ENCODE measurements around the gene ZNF157.

The ZNF157 gene

DNA sequence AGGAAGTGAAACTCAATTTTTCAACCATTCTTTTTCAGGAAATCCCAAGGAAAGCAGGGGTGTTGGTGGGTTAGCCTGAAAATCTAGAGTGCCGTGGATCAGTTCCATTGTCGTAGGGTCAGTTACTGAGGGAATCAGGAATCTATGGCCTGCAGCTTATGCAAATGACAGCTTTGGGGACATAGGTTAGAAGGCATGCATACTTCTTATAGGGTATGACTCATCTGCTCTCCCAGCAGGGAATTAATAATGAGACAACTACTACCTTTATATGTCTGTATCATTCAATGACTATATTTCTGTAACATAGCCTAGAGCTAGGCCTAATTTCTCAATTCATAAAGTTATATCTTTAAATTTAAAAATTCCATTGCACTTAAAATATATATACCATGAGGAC is 76.1 kb downstream of the ZNF157 start:
- DNase-seq: no peak

DNA sequence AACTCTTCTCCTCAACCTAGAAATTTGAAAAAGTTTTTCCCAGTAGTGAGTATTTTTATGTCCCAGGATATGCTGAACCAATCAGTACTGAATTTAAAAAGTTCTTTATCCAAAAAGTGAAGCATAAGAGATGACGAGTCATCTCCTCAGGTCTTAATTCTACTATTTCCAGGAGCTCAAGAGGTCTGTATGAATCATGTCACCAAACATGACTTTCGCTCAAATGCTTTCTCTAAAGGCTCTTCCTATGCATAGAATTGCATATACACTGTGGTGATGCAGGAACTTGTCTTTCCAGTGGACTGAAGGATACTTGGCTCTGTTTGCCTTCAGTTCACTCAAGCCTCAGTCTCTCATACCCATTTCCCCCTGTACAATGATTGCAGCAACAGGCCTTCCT is 76.6 kb downstream of the ZNF157 start:
- no peak for DNase-seq

DNA sequence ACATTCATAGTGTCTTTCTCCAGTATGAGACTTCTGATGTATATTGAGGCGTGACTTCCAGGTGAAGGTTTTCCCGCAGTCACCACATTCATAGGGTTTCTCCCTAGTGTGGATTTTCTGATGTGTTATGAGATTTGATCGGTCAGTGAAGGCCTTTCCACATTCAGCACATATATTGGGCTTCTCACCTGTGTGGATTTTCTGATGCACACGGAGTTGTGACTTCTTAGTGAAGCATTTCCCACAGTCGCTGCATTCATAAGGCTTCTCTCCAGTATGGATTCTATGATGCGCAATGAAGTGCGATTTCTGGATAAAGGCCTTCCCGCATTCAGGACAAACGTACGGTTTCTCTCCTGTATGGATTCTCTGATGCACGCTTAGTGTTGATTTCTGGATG is 77.2 kb downstream of the ZNF157 start:
- DNase-seq: no peak

DNA sequence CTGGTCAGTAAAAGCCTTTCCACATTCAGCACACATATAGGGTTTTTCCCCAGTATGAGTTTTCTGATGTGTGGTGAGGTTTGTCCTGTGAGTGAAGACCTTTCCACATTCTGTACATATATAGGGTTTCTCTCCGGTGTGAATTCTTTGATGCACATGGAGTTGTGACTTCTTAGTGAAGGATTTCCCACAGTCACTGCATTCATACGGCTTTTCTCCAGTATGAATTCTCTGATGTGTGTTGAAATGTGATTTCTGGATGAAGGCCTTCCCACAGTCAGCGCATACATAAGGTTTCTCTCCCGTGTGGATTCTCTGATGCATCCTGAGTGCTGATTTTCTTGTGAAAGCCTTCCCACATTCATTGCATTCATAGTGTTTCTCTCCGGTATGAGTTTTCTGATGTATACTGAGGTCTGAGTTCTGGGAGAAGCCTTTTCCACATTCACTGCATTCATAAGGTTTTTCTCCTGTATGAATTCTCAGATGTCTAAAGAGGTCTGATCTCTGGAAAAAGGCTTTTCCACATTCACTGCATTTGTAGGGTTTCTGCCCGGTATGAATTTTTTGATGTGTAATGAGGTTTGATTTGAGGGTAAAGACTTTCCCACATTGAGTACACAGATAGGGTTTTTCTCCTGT is 77.9 kb downstream of the ZNF157 start:
- no peak for DNase-seq

DNA sequence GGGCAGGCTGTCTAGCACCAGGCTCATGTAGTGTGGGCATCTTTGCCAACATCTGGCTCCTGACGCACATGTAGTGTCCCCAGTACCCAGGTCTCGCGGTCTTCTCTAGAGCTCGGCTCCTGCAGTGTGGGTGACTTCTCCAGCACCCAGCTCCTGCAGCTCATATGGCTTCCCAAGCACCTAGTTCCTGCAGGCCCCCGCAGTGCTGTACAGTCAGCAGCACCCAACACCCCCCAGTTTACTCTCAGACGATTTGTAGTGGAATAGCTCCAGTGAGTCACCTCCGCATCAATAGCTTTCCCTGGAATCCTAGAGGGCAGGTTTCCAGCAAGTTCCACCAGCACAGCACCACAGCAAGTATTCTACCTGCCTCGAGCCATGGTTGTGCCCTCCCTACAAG is 81.7 kb downstream of the ZNF157 start:
- DNase-seq: peak in 10 of 58 donors; percentile 0 to 3 (median 1)

DNA sequence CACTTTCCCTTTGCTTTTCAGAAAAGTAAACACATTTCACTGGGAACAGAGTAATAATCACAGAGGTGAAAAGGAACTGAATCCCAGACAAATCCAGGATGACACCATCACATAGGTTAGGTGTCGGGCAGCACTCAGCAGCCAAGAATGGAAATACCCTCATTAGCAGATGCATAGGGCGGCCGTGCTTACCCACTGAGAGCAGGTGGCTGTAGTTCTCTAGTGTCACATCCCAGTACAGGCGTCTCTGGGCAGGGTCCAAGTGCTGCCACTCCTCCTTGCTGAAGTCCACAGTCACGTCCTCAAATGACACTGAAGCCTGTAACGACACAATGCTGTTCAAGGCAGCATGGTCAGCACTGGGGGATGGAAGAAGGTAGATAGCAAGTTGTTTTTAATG is 85.7 kb downstream of the ZNF157 start:
- DNase-seq: no peak

DNA sequence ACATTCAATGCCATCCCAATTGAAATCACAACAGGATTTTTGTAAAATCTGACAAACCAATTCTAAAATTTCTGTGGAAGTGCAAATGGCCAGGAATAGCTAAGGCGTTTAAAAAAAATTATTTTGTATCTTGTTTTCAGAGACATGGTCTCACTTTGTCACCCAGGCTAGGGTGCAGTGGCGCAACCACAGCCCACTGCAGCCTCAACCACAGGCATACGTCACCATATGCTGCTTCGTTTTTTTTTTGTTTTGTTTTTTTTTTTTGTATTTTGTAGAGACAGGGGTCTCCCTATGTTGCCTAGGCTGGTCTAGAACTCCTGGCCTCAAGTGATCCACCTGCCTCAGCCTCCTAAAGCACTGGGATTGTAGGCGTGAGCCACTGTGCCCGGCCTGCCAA is 88.2 kb downstream of the ZNF157 start:
- DNase-seq: no peak

DNA sequence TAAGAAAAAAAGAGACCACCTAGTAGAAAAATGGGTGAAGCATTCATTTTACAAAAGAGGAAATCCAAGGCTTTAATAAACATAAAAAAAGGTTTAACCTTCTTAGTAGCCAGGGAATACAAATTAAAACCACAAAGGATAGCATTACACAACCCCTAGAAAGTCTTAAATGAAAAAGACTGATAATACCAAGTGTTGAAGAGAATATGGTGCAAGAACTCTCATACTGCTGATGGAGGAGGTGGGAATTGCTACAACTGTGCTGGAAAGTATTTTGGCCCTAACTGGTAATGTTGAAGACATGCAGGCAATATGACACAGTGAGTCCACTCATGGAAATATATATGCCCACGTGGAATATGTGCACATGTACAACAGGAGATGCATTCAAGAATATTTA is 90.2 kb downstream of the ZNF157 start:
- no peak for DNase-seq

Measured in anterior cingulate cortex (tissue), 58 donors.